Mucosa of descending colon (tissue), 3 donors: ENCODE data around the gene FAM163B. TPM values are rescaled to one million over a fixed set of nuclear protein-coding genes. Genes with fewer than 3 reads are reported as not detected.

Experiments used
- ATAC-seq: fragments of 200-7000 bp; cut with Tn5 transposase; one replicate; pipeline ENCODE4 v1.9.1; 2020; ENCODE audit warnings: mild to moderate bottlenecking, moderate library complexity
- DNase-seq, 3 donors: peaks; one replicate each; pipeline ENCODE4 v3.0.0-alpha.2; 2020
- H3K36me3 ChIP-seq: fragments of 200-600 bp; one replicate; pipeline ENCODE4 v1.8.0; 2021; ENCODE audit warnings: low read depth, mild to moderate bottlenecking
- H3K4me1 ChIP-seq: fragments of 200-600 bp; one replicate; pipeline ENCODE4 v1.8.0; 2021; ENCODE audit warnings: low read depth, mild to moderate bottlenecking
- H3K4me3 ChIP-seq: fragments of 200-600 bp; one replicate; pipeline ENCODE4 v1.8.0; 2021; ENCODE audit warnings: mild to moderate bottlenecking
- H3K9me3 ChIP-seq: fragments of 200-600 bp; one replicate; pipeline ENCODE4 v1.8.0; 2021; ENCODE audit warnings: mild to moderate bottlenecking
- intact Hi-C, 2 donors: fragments of 100-400 bp; cut with DNase I in 1 of 2; cut with micrococcal nuclease in 1 of 2; formaldehyde crosslinking; loops; one replicate each; pipeline versions ENCODE4 v1.11.0 to v1.11.1; 2022; cut with DNase I, micrococcal nuclease
- total RNA-seq, 3 donors: library from RNA; stranded (reverse); fragmentation: NEBNext Ultra II Directional in 2 of 3; extraction: Animal tissue kit (Norgen Biotek cat#: 25700) in 2 of 3; gene quantifications; one replicate each; pipeline versions ENCODE4 v1.2.1 to v1.2.4, GENCODE V29; 2021 to 2023
- TF ChIP-seq, protein P1 (sequence below): fragments of 200-600 bp; IDR thresholded peaks from one replicate; pipeline ENCODE4 v1.8.0; 2022; ENCODE audit warnings: antibody characterized with exemption, mild to moderate bottlenecking
- donor health status: DM: no; HTN: no; CAD: no; lungs with moderate emphysema.
- donor health status: DM: no; HTN: no; CAD: no.
- donor health status: DM: no; HTN: yes; CAD: no.

The FAM163B gene
- total RNA-seq, 3 donors from 2014 or later, result 2.0 to 3.9 (median 3.8) TPM

DNA sequence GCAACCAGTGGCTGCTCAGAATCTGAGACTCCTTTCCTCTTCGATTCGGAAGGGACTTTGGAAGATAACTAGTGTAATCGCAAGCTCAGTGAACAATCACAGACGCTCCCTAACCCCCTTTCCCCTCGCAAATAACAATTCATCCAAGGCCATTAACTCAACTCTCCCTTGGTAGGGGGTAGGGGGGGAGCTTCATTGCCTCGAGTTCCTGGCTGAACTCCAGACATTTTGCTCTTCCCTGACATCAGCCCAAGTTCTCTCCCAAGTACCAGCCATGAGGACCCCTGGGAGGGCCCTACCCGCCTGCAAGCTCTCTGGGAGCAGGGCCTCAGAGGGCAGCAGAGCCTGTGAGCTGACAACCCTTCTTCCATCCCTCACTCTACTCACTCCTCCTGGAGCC is 8.4 kb downstream of the FAM163B start:
- H3K4me1 ChIP-seq, result no peaks in the 10 kb centered on the region
- TF ChIP-seq, protein P1, sequence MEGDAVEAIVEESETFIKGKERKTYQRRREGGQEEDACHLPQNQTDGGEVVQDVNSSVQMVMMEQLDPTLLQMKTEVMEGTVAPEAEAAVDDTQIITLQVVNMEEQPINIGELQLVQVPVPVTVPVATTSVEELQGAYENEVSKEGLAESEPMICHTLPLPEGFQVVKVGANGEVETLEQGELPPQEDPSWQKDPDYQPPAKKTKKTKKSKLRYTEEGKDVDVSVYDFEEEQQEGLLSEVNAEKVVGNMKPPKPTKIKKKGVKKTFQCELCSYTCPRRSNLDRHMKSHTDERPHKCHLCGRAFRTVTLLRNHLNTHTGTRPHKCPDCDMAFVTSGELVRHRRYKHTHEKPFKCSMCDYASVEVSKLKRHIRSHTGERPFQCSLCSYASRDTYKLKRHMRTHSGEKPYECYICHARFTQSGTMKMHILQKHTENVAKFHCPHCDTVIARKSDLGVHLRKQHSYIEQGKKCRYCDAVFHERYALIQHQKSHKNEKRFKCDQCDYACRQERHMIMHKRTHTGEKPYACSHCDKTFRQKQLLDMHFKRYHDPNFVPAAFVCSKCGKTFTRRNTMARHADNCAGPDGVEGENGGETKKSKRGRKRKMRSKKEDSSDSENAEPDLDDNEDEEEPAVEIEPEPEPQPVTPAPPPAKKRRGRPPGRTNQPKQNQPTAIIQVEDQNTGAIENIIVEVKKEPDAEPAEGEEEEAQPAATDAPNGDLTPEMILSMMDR, result no peak
- no peaks in the 10 kb centered on the region for H3K36me3 ChIP-seq
- DNase-seq (no peak), ATAC-seq (no peak)
- H3K9me3 ChIP-seq, result peaks cover 20% of the 10 kb centered on the region
- intact Hi-C loops, result no loop called here
- no peak overlapping the region for H3K4me3 ChIP-seq

DNA sequence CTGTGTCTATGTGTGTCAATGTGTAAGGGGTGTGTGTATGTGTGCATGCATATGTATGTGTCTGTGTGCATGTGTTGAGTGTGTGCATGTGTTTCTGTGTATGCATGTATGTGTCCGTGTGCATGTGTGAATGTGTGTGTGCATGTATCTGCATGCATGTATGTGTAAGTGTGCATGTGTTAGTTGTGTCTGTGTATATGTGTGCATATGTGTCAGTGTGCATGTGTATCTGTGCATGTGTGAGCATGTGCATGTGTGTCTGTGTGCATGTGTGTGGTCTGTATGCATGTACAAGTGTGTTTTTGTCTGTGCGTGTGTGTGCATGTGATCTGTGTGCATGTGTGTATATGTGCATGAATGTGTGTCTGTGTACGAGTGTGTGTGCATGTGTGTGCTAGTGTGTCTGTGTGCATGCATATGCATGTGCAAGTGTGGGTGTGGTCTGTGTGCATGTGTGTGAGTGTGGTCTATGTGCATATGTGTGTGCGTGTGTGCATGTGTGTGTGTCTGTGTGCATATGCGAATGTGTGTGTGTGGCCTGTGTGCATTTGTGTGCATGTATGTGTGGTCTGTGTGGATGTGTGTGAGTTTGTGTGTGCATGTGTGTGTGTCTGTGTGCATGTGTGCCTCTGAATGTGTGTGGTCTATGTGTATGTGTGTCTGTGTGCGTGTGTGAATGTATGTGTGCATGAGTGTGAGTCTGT is 9.6 kb downstream of the FAM163B start:
- TF ChIP-seq, protein P1, result no peak
- ATAC-seq (no peak), DNase-seq (no peak)
- H3K4me1 ChIP-seq, result no peaks in the 10 kb centered on the region
- H3K4me3 ChIP-seq, result no peak overlapping the region
- H3K9me3 ChIP-seq, result peaks cover 20% of the 10 kb centered on the region
- no peaks in the 10 kb centered on the region for H3K36me3 ChIP-seq
- intact Hi-C loops, result no loop called here

DNA sequence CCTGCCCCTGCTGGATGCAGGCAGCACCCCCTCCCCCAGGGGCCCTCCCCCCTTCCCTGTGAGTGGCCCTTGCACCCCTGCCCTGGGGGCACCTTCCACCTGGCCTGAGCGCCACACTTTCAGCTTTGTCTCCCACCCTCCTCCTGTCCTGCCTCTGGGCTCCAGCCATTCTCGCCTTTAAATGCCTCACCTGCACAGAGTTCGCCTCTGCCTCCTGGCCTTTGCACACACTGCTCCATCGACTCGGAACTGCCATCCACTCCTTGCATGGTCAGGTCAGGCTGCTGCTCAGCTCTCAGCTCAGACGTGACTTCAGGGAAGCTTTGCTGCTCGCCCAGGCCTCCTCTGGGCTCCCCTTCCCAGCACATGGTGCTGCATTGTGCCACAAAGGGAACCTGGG is 10.2 kb downstream of the FAM163B start:
- peaks cover 20% of the 10 kb centered on the region for H3K9me3 ChIP-seq
- H3K4me1 ChIP-seq, result no peaks in the 10 kb centered on the region
- ATAC-seq, result no peak
- intact Hi-C loops, result no loop called here
- TF ChIP-seq, protein P1, result no peak
- H3K4me3 ChIP-seq, result no peak overlapping the region
- peak in 1 of 3 donors; percentile 29 for DNase-seq
- H3K36me3 ChIP-seq, result no peaks in the 10 kb centered on the region

DNA sequence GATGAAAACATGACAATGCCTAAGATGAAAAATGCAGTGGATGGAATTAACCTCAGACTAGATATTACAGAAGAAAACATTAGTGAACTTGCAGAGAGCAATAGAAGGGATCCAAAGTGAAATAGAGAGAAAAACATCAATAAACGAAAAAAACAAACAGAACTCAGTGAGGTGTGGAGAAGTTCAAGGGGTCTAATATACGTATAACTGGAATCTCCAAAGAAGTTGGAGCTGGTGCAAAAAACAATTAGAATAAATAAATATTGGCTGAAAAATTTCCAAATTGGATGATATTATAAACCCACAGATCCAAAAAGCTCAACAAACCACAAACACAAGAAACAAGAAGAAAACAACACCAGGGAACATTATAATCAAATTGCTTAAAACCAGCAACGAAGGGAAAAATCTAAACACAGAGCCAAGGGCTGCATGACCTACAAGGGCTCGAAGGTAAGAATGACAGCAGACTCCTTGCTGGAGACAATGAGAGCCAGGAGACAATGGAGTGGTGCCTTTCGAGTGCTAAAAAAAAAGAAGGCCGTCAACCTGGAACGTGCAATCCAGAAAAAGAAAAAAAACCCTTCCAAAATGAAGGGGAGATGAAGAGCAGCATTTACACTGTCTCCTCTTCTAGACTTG is 11.8 kb downstream of the FAM163B start:
- no peak overlapping the region for H3K4me3 ChIP-seq
- H3K36me3 ChIP-seq, result no peaks in the 10 kb centered on the region
- ATAC-seq (no peak), DNase-seq (no peak)
- TF ChIP-seq, protein P1, result no peak
- peaks cover 20% of the 10 kb centered on the region for H3K9me3 ChIP-seq
- intact Hi-C loops, result no loop called here
- no peaks in the 10 kb centered on the region for H3K4me1 ChIP-seq

DNA sequence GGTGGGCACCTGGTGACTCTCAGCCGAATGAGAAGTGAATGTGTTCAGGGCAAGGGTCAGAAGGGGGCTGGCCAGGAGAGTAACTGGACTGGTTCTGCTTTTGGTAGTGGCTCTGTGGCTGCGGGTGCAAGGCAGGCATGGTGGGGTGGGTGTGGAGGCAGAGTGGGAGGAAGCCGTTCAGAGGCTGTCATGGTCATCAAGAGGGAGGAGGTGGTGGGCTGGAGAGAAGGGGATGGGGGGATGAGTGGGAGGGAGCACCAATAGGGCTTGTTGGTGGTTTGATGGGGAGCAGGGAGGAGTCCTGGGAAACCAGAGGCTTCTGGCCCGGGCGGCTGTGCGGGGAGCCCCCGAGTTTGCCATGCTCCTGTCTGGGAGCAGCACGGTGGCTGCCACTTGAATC is 13.3 kb downstream of the FAM163B start:
- no peak for ATAC-seq
- Histone ChIP-seq H3K36me3 (no peaks in the 10 kb centered on the region), H3K4me3 (no peak overlapping the region), H3K9me3 (peaks cover 20% of the 10 kb centered on the region), H3K4me1 (no peaks in the 10 kb centered on the region)
- intact Hi-C loops, result no loop called here
- DNase-seq, result no peak
- TF ChIP-seq, protein P1, result no peak
